IPS DF 6.9 (cell line): ENCODE measurements around the gene PEX11G.

Experiments used
- DNase-seq: peaks from one replicate; pipeline ENCODE4 v3.0.0-alpha.2; 2013; ENCODE audit warnings: low read depth, low spot score
- H3K27ac ChIP-seq: one replicate; pipeline ENCODE4 v1.5.1; 2013; ENCODE audit warnings: low read length, control low read depth
- H3K27me3 ChIP-seq: 2 replicates; pipeline ENCODE4 v1.6.1; 2013; ENCODE audit warnings: mild to moderate bottlenecking, low read length; ENCODE audit not compliant: control insufficient read depth, insufficient read depth
- H3K36me3 ChIP-seq: 2 replicates; pipeline ENCODE4 v1.6.1; 2013; ENCODE audit warnings: low read length; ENCODE audit not compliant: control insufficient read depth, insufficient read depth
- H3K4me1 ChIP-seq: 2 replicates; pipeline ENCODE4 v1.6.1; 2013; ENCODE audit warnings: low read length; ENCODE audit not compliant: control insufficient read depth, insufficient read depth
- H3K4me3 ChIP-seq: 2 replicates; pipeline ENCODE4 v1.5.1; 2013; ENCODE audit warnings: mild to moderate bottlenecking, low read length
- H3K9me3 ChIP-seq: 2 replicates; pipeline ENCODE4 v1.6.1; 2013; ENCODE audit warnings: low read length, inconsistent platforms; ENCODE audit not compliant: control insufficient read depth, insufficient read depth
- WGBS: extraction: QIAGEN DNeasy Blood & Tissue Kit; methylation state at CpG from one replicate; pipeline ENCODE4 v1.1.7; 2013; ENCODE audit warnings: mixed read lengths, missing lambda C conversion rate; ENCODE audit not compliant: insufficient read length, insufficient coverage; 5-methylcytosine and 5-hydroxymethylcytosine counted together

Gene PEX11G

DNA sequence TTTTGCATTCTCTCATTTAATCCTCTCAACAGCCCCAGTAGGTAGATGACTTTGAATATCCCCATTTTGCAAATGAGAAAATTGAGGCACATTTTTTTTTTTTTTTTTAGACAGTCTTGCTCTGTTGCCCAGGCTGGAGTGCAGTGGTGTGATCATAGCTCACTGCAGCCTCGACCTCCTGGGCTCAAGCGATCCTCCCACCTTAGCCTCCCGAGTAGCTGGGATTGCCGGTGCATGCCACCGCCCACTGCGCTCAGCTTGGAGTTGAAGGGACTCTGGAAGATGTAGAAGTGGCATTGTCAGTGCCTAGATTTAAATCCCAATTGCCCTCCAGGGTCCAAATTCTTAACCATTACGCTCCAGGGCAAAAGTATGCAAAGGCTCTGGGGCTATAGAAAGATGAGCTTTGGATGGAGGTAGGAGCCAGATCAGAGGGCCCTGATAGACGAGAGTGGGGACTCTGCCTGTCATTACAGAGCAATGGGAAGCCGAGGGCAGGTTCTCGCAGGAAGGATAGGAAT is 32.8 kb upstream of the PEX11G start:
- no CpG with 5 or more reads among the region's 10 CpGs for WGBS
- H3K9me3 ChIP-seq: no peaks in the 10 kb centered on the region
- H3K27me3 ChIP-seq: no peaks in the 10 kb centered on the region
- H3K4me1 ChIP-seq: 0 out of 2 replicates have a peak, but pooled peaks cover 3% of the 10 kb centered on the region
- no peak overlapping the region for H3K27ac ChIP-seq
- H3K4me3 ChIP-seq: no peak overlapping the region
- H3K36me3 ChIP-seq: peaks cover 13% of the 10 kb centered on the region; the same call in 1 of the 2 replicates
- DNase-seq: no peak

DNA sequence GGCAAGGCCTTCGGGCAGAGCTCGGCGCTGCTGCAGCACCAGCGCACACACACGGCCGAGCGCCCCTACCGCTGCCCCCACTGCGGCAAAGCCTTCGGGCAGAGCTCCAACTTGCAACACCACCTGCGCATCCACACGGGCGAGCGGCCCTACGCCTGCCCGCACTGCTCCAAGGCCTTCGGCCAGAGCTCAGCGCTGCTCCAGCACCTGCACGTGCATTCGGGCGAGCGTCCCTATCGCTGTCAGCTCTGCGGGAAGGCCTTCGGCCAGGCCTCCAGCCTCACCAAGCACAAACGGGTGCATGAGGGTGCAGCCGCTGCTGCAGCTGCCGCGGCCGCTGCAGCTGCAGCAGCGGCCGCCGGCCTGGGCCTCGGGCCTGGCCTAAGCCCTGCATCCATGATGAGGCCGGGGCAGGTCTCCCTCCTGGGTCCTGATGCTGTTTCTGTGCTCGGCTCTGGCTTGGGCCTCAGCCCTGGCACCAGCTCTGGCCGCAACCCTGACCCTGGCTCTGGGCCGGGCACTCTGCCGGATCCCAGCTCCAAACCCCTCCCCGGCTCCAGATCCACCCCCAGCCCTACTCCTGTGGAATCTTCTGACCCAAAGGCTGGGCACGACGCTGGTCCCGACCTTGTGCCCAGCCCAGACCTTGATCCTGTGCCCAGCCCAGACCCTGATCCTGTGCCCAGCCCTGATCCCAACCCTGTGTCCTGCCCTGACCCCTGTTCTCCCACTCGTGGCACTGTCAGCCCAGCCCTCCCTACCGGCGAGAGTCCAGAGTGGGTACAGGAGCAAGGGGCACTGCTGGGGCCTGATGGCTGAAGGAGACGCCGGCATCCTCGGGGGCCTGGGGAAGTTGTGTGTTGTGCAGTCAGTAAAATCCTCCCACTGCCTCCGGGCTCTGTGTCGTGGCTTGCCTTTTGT is 31.6 kb upstream of the PEX11G start:
- Histone ChIP-seq H3K36me3 (peaks cover 7% of the 10 kb centered on the region; the same call in 1 of the 2 replicates), H3K27ac (no peak overlapping the region), H3K4me3 (no peak overlapping the region), H3K4me1 (peaks cover 3% of the 10 kb centered on the region; the same call in 1 of the 2 replicates), H3K27me3 (no peaks in the 10 kb centered on the region), H3K9me3 (no peaks in the 10 kb centered on the region)
- DNase-seq: no peak
- no CpG with 5 or more reads among the region's 51 CpGs for WGBS

DNA sequence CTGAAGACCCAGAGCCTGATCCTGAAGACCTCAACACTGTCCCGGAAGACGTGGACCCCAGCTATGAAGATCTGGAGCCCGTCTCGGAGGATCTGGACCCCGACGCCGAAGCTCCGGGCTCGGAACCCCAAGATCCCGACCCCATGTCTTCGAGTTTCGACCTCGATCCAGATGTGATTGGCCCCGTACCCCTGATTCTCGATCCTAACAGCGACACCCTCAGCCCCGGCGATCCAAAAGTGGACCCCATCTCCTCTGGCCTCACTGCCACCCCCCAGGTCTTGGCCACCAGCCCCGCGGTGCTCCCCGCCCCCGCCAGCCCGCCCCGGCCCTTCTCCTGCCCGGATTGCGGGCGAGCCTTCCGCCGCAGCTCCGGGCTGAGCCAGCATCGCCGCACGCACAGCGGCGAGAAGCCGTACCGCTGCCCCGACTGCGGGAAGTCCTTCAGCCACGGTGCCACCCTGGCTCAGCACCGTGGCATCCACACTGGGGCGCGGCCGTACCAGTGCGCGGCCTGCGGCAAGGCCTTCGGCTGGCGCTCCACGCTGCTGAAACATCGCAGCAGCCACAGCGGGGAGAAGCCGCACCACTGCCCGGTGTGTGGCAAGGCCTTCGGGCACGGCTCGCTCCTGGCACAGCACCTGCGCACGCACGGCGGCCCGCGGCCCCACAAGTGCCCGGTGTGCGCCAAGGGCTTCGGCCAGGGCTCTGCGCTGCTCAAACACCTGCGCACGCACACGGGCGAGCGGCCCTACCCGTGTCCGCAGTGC is 30.7 kb upstream of the PEX11G start:
- Histone ChIP-seq H3K27ac (no peak overlapping the region), H3K9me3 (no peaks in the 10 kb centered on the region), H3K4me1 (peaks cover 3% of the 10 kb centered on the region; the same call in 1 of the 2 replicates), H3K27me3 (no peaks in the 10 kb centered on the region), H3K4me3 (no peak overlapping the region), H3K36me3 (peaks cover 7% of the 10 kb centered on the region; the same call in 1 of the 2 replicates)
- DNase-seq: no peak
- no CpG with 5 or more reads among the region's 74 CpGs for WGBS

DNA sequence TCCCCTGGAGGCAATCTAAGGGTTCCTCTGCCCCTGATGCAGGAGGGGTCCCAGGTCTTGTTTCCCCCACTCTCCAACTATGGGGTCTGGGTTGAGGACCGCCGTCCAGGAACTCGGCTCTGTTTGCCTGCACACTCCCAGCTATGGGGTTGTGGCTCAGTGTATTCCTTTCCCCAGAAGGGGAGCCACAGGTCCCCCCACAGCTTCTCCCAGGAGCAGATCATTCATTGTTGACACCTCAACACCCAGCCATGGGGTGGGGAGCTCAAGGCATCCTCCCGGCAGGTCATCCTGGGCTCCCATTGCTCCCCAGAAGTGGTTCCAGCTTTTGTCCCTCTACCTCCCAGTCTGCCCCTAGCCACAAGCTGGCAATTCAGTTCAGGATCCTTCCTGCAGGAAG is 28.0 kb upstream of the PEX11G start:
- Histone ChIP-seq H3K27me3 (no peaks in the 10 kb centered on the region), H3K36me3 (peaks cover 7% of the 10 kb centered on the region; the same call in 1 of the 2 replicates), H3K4me3 (peak overlapping the region; percentile 91; the same call in 1 of the 2 replicates), H3K27ac (no peak overlapping the region), H3K4me1 (peaks cover 2% of the 10 kb centered on the region; the same call in 1 of the 2 replicates), H3K9me3 (no peaks in the 10 kb centered on the region)
- WGBS: no CpG with 5 or more reads among the region's 4 CpGs
- DNase-seq: no peak

DNA sequence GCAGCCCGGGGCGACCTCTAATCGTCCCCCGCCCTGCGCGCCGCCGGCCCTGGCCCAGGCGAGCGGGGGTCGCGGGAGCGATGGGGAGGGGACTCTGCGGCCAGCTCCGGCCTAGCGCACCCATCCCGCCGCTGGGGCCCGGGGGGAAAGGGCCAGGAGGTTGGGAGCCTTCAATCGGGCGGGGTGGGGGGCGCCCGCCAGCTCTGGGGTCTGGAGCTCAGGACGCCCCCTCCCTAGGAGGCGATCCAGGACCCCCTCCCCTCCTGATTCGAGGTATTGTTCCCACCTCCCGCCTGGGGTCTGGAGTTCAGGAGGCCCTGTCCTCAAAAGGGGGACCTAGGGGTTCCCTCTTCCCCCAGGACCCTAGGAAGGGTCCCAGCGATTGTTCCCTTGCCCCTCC is 27.5 kb upstream of the PEX11G start:
- Histone ChIP-seq H3K27ac (no peak overlapping the region), H3K4me3 (peak overlapping the region; percentile 91), H3K4me1 (peaks cover 2% of the 10 kb centered on the region; the same call in 1 of the 2 replicates), H3K9me3 (no peaks in the 10 kb centered on the region), H3K27me3 (no peaks in the 10 kb centered on the region), H3K36me3 (peaks cover 7% of the 10 kb centered on the region; the same call in 1 of the 2 replicates)
- DNase-seq: no peak
- WGBS: no CpG with 5 or more reads among the region's 28 CpGs

DNA sequence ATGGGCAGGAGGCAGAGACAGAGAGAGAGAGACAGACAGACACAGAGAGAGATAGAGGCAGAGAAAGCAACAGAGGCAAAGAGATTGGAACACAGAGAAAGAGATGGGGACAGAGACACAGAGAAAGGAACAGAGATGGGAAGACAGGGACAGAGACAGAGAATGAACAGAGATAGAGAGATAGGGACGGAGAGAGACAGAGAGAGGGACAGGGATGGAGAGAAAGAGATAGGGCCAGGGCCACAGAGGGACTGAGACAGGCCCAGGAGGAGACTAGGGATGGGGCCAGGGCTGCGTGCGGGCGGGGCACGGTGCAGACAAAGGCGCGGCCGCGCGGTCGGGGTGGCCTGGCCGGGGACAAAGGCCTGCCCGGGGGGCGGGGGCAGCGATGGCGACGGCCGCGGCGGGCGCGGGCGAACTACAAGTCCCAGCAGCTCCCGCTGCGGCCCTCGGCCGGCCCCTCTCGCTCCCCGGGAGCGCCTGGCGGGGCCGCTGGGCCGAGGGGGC is 26.9 kb upstream of the PEX11G start, which contains the start of gene ZNF358:
Gene ZNF358 (plus strand): TSS at position 459 of the 507 bp plus-strand sequence. CDS start 3,140 bp downstream, outside the sequence.
- Histone ChIP-seq H3K4me3 (peak within 1 kb of the TSS; percentile 91), H3K9me3 (no peaks in the 10 kb centered on the region), H3K4me1 (peaks cover 2% of the 10 kb centered on the region; the same call in 1 of the 2 replicates), H3K36me3 (peaks cover 7% of the 10 kb centered on the region; the same call in 1 of the 2 replicates), H3K27ac (no peak within 1 kb of the TSS), H3K27me3 (no peaks in the 10 kb centered on the region)
- WGBS: no CpG with 5 or more reads among the region's 33 CpGs
- no peak for DNase-seq

DNA sequence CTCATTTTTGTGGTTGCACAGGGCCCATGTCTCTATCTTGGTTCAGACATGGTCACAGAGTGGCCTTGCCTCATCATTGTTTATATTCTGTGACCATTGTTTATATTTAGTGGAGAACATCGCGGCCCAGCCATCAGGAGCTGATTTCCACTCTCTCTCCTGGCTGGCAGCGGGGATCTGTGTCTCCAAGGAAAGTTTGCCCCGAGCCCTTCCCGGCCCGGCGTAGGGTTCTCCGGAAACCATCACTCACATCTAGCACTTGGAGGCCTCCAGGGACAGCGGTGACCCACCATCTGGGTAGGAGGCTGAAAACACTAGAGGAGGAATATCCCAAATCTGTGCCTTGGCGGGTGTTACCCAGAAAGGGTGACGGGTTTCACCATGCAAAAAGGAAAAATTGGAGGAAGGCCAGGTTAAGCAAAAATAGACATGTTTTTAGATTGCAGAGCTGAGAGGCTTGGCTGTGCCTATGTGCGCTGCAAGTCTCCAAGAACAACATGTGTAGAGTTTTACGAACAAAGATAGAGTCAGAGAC is 26.3 kb upstream of the PEX11G start:
- no peak for DNase-seq
- Histone ChIP-seq H3K27ac (no peak overlapping the region), H3K36me3 (peaks cover 6% of the 10 kb centered on the region; the same call in 1 of the 2 replicates), H3K4me1 (peaks cover 2% of the 10 kb centered on the region; the same call in 1 of the 2 replicates), H3K4me3 (no peak overlapping the region), H3K27me3 (no peaks in the 10 kb centered on the region), H3K9me3 (no peaks in the 10 kb centered on the region)
- no CpG with 5 or more reads among the region's 13 CpGs for WGBS

DNA sequence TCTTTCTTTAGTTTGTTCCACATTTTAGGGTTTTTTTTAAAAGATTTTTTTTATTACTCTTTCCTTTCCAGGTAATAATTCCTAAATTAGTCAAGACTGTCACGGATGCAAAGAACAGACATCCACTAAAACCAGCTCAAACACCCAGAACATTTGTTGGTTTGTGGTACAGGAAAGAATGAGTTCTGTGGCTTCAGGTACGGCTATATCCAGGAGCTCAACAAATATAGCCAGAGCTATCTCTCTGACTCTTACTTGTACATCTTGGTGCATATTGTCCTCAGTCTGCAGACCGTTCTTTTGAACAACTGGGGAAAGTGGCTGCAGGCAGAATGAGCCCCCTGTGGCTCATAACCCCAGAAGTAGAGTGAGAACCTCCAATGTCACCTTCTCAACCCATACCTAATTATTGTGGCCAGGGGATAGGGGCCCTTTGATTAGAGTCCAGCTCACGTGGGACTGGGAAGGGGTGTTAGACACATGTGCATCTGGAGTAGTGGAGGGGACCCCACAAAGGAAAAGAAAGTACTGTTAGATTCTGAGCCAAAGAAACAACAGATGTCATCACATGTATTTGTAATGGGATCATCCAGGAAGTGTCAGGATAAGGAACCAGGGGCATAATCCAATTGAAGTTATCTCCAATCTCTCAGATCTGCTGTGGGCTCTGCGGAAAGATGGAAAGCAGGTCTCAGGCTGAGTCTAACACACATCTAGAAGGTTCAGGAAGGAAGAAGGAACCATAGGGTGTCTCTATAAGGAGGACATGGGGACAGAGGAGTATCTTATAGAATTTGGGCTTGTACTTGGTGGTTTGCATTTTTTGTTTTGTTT is 25.2 kb upstream of the PEX11G start:
- Histone ChIP-seq H3K27me3 (no peaks in the 10 kb centered on the region), H3K27ac (no peak overlapping the region), H3K4me1 (peaks cover 2% of the 10 kb centered on the region; the same call in 1 of the 2 replicates), H3K36me3 (no peaks in the 10 kb centered on the region), H3K4me3 (no peak overlapping the region), H3K9me3 (no peaks in the 10 kb centered on the region)
- WGBS: no CpG with 5 or more reads among the region's 5 CpGs
- DNase-seq: no peak

DNA sequence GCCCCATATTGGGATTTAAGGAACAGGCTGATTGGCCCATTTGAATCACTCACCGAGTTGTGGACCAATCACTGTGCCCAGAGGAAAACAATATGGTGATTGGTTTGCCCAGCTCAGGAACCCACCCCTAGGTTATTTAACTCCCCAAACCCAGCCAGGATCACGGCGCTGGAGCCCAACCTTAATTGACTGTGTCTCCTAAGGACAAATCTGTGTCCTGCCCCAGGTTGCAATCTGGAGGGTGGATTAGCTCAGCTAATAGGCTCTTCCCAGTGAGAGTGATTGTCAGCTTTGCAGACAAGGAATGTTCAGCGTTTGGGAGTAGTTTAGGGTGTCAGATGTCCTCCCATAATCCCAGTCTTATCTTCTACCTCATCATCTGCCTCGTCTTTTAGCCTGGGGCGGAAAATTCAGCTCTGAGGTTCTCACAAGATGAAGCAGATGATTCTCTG is 23.6 kb upstream of the PEX11G start:
- no peaks in the 10 kb centered on the region for H3K36me3 ChIP-seq
- H3K4me3 ChIP-seq: no peak overlapping the region
- H3K4me1 ChIP-seq: peaks cover 2% of the 10 kb centered on the region; the same call in 1 of the 2 replicates
- no CpG with 5 or more reads among the region's 6 CpGs for WGBS
- DNase-seq: no peak
- H3K27ac ChIP-seq: no peak overlapping the region
- H3K9me3 ChIP-seq: no peaks in the 10 kb centered on the region
- no peaks in the 10 kb centered on the region for H3K27me3 ChIP-seq
